ENCODE data around the gene RAD1.

GRCh38 chr5:34941936-34942335 lies 26.6 kb upstream of the RAD1 start:
- TF ChIP-seq, protein P1, sequence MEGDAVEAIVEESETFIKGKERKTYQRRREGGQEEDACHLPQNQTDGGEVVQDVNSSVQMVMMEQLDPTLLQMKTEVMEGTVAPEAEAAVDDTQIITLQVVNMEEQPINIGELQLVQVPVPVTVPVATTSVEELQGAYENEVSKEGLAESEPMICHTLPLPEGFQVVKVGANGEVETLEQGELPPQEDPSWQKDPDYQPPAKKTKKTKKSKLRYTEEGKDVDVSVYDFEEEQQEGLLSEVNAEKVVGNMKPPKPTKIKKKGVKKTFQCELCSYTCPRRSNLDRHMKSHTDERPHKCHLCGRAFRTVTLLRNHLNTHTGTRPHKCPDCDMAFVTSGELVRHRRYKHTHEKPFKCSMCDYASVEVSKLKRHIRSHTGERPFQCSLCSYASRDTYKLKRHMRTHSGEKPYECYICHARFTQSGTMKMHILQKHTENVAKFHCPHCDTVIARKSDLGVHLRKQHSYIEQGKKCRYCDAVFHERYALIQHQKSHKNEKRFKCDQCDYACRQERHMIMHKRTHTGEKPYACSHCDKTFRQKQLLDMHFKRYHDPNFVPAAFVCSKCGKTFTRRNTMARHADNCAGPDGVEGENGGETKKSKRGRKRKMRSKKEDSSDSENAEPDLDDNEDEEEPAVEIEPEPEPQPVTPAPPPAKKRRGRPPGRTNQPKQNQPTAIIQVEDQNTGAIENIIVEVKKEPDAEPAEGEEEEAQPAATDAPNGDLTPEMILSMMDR (IDR thresholded peaks at IDR 0.05) = no peak
- TF ChIP-seq, protein P2, sequence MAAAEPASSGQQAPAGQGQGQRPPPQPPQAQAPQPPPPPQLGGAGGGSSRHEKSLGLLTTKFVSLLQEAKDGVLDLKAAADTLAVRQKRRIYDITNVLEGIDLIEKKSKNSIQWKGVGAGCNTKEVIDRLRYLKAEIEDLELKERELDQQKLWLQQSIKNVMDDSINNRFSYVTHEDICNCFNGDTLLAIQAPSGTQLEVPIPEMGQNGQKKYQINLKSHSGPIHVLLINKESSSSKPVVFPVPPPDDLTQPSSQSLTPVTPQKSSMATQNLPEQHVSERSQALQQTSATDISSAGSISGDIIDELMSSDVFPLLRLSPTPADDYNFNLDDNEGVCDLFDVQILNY (CRISPR knock-in tag; IDR thresholded peaks at IDR 0.05) = no peak
- TF ChIP-seq E2F1 (CRISPR knock-in tag; IDR thresholded peaks at IDR 0.05) (no peak), ZNF425 (CRISPR knock-in tag; conservative IDR thresholded peaks at IDR 0.05) (no peak), SOX15 (CRISPR knock-in tag; IDR thresholded peaks at IDR 0.05) (no peak), ZNF138 (CRISPR knock-in tag; conservative IDR thresholded peaks at IDR 0.05) (no peak), TEAD4 (CRISPR knock-in tag; IDR thresholded peaks at IDR 0.05) (no peak), USF2 (CRISPR knock-in tag; IDR thresholded peaks at IDR 0.05) (no peak), NFYB (CRISPR knock-in tag; conservative IDR thresholded peaks at IDR 0.05; ENCODE audit: low read depth) (no peak)
- TF ChIP-seq, protein P3, sequence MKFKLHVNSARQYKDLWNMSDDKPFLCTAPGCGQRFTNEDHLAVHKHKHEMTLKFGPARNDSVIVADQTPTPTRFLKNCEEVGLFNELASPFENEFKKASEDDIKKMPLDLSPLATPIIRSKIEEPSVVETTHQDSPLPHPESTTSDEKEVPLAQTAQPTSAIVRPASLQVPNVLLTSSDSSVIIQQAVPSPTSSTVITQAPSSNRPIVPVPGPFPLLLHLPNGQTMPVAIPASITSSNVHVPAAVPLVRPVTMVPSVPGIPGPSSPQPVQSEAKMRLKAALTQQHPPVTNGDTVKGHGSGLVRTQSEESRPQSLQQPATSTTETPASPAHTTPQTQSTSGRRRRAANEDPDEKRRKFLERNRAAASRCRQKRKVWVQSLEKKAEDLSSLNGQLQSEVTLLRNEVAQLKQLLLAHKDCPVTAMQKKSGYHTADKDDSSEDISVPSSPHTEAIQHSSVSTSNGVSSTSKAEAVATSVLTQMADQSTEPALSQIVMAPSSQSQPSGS (CRISPR knock-in tag; IDR thresholded peaks at IDR 0.05; ENCODE audit: borderline replicate concordance, low read depth) = no peak
- TF ChIP-seq, protein P4, sequence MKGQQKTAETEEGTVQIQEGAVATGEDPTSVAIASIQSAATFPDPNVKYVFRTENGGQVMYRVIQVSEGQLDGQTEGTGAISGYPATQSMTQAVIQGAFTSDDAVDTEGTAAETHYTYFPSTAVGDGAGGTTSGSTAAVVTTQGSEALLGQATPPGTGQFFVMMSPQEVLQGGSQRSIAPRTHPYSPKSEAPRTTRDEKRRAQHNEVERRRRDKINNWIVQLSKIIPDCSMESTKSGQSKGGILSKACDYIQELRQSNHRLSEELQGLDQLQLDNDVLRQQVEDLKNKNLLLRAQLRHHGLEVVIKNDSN (CRISPR knock-in tag; IDR thresholded peaks at IDR 0.05) = no peak
